ENCODE results near the gene RAB20.
A peak's percentile ranks its signal among the peaks of the same experiment; 100 is the strongest.
"Not testable (repeated sequence)": the region's sequence is repeated elsewhere in the genome, so short reads cannot be mapped to it uniquely, and the experiment has no call there.

RAB20 gene

GRCh38 chr13:110561344-110562035 lies at the start of gene RAB20:
Gene RAB20 (minus strand): TSS chr13:110561722. CDS start chr13:110561519, 203 bp downstream.
- peak; percentile 82 for DNase-seq

- no peak for DNase-seq
Measured at GRCh38 chr13:110610955-110611595, 49.6 kb upstream of the RAB20 start.

- no peak for DNase-seq
Measured at GRCh38 chr13:110607675-110608224, 46.2 kb upstream of the RAB20 start.

GRCh38 chr13:110606281-110606680 lies 44.8 kb upstream of the RAB20 start:
- DNase-seq, result not testable (repeated sequence)

GRCh38 chr13:110605132-110605531 lies 43.6 kb upstream of the RAB20 start:
- no peak for DNase-seq

GRCh38 chr13:110600980-110601379 lies 39.5 kb upstream of the RAB20 start:
- no peak for DNase-seq

GRCh38 chr13:110600261-110600819 lies 38.8 kb upstream of the RAB20 start:
- no peak for DNase-seq

GRCh38 chr13:110597041-110597689 lies 35.6 kb upstream of the RAB20 start:
- no peak for DNase-seq

- no peak for DNase-seq
Measured at GRCh38 chr13:110593430-110594130, 32.1 kb upstream of the RAB20 start.

GRCh38 chr13:110592665-110593064 lies 31.1 kb upstream of the RAB20 start:
- DNase-seq, result peak; percentile 2

GRCh38 chr13:110590577-110590976 lies 29.1 kb upstream of the RAB20 start:
- no peak for DNase-seq

- no peak for DNase-seq
Measured at GRCh38 chr13:110589793-110590390, 28.4 kb upstream of the RAB20 start.

GRCh38 chr13:110583178-110583865 lies 21.8 kb upstream of the RAB20 start:
- peak; percentile 25 for DNase-seq

- peak; percentile 37 for DNase-seq
Measured at GRCh38 chr13:110582421-110582954, 21.0 kb upstream of the RAB20 start.

GRCh38 chr13:110581506-110582185 lies 20.1 kb upstream of the RAB20 start:
- peak; percentile 17 for DNase-seq

GRCh38 chr13:110580800-110581199 lies 19.3 kb upstream of the RAB20 start:
- no peak for DNase-seq

- DNase-seq, result peak; percentile 33
Measured at GRCh38 chr13:110578363-110578762, 16.8 kb upstream of the RAB20 start.

GRCh38 chr13:110576736-110577476 lies 15.4 kb upstream of the RAB20 start:
- DNase-seq, result peak; percentile 5

GRCh38 chr13:110576070-110576394 lies 14.5 kb upstream of the RAB20 start:
- DNase-seq, result no peak
